Activated T-helper 17 cell treated with anti-CD3 and anti-CD28 coated beads, Interleukin-2, amount 50 U/mL, for 72 hours (primary cell): Measurements from ENCODE around the gene NCDN. TPM values are rescaled to one million over a fixed set of nuclear protein-coding genes. Genes with fewer than 3 reads are reported as not detected.

Source experiments
- ATAC-seq: fragments of 150-1000 bp; cut with Tn5 transposase; replicated peaks from 2 replicates; pipeline ENCODE4 v1.10.0; 2021; ENCODE audit warnings: mild to moderate bottlenecking, moderate library complexity
- H3K27ac Mint-ChIP-seq: one replicate; pipeline ENCODE4 v1.8.0; 2022; ENCODE audit warnings: mixed read lengths
- H3K27me3 Mint-ChIP-seq: one replicate; pipeline ENCODE4 v1.8.0; 2022; ENCODE audit warnings: mixed read lengths
- H3K36me3 Mint-ChIP-seq: one replicate; pipeline ENCODE4 v1.8.0; 2022; ENCODE audit warnings: low read depth, mild to moderate bottlenecking, mixed read lengths
- H3K4me1 Mint-ChIP-seq: one replicate; pipeline ENCODE4 v1.8.0; 2022; ENCODE audit warnings: mixed read lengths
- H3K4me3 Mint-ChIP-seq: one replicate; pipeline ENCODE4 v1.8.0; 2022; ENCODE audit warnings: mild to moderate bottlenecking, mixed read lengths
- H3K9me3 Mint-ChIP-seq: one replicate; pipeline ENCODE4 v1.8.0; 2022; ENCODE audit warnings: mixed read lengths
- total RNA-seq, 2 donors: library from RNA; stranded (reverse); gene quantifications; one replicate each; pipeline ENCODE4 v1.2.3, GENCODE V29; 2022

NCDN gene
- total RNA-seq, result 10 to 100 TPM; 37.1 to 42.4 TPM

DNA sequence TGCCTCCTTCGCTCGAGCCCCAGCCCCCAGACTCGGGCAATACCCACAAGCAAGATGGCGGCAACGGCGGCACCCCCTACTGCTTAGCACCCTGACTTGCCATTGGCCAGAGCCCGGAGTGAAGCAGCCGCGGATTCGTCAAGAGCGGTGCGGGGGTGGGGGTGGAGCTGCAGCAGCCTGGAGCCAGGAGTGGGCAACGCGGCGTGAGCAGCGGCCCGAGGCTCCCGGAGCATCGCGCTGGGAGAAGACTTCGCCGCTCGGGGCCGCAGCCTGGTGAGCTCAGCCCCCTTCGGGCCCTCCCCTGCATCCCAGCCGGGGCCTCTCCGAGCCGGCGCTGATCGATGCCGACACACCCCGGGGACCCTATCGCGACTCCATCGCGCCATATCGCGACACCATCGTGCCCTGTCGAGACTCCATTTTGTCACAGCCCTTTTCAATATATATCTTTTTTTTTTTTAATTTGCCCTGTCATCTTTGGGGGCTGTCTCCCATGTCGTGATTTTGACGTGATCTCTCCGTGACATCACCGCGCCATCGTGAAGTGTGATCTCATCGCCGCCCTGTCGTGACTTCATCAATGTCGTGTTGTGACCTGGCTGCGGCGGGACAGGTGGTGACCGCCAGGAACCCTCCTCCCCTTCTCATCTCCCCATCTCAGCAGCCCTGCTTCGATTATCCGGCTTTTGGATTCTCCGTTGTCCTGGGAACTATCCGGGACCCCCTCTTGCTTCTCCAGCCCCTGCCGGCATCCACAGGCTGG is at the start of gene NCDN:
NCDN (plus strand) TSS at position 189 of the 763 bp plus-strand sequence; CDS start at position 581, 392 bp downstream.
- Mint-ChIP-seq H3K27me3 (no peaks in the 10 kb centered on the region), H3K4me1 (peaks cover 41% of the 10 kb centered on the region), H3K27ac (peak within 1 kb of the TSS; percentile 100), H3K36me3 (peaks cover 66% of the 10 kb centered on the region), H3K4me3 (peak within 1 kb of the TSS; percentile 99), H3K9me3 (no peaks in the 10 kb centered on the region)
- ATAC-seq, result peak; percentile 90

- Mint-ChIP-seq H3K27ac (peak overlapping the region; percentile 91), H3K4me1 (peaks cover 49% of the 10 kb centered on the region), H3K4me3 (peak overlapping the region; percentile 75), H3K9me3 (no peaks in the 10 kb centered on the region), H3K36me3 (peaks cover 30% of the 10 kb centered on the region), H3K27me3 (no peaks in the 10 kb centered on the region)
- no peak for ATAC-seq
Observed at GRCh38 chr1:35507947-35508346, 49.7 kb upstream of the NCDN start.

GRCh38 chr1:35509558-35509957 is 48.0 kb upstream of the NCDN start:
- Mint-ChIP-seq H3K36me3 (peaks cover 28% of the 10 kb centered on the region), H3K4me3 (no peak overlapping the region), H3K9me3 (no peaks in the 10 kb centered on the region), H3K27ac (no peak overlapping the region), H3K27me3 (no peaks in the 10 kb centered on the region), H3K4me1 (peaks cover 49% of the 10 kb centered on the region)
- no peak for ATAC-seq

- no peaks in the 10 kb centered on the region for H3K27me3 Mint-ChIP-seq
- peaks cover 5% of the 10 kb centered on the region for H3K9me3 Mint-ChIP-seq
- ATAC-seq, result no peak
- H3K27ac Mint-ChIP-seq, result no peak overlapping the region
- peaks cover 38% of the 10 kb centered on the region for H3K4me1 Mint-ChIP-seq
- H3K4me3 Mint-ChIP-seq, result no peak overlapping the region
- peaks cover 20% of the 10 kb centered on the region for H3K36me3 Mint-ChIP-seq
Observed at GRCh38 chr1:35511305-35511704, 46.3 kb upstream of the NCDN start.

DNA sequence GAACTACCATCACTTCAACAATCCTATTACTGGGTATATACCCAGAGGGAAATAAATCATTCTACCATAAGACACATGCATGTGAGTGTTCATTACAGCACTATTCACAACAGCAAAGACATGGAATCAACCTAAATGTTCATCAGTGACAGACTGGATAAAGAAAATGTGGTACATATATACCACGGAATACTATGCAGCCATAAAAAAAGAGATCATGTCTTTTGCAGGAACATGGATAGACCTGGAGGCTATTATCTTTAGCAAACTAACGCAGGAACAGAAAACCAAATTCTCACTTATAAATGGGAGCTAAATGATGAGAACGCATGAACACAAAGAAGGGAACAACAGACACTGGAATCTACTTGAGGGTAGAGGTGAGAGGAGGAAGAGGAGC is 39.4 kb upstream of the NCDN start:
- no peaks in the 10 kb centered on the region for H3K27me3 Mint-ChIP-seq
- no peak overlapping the region for H3K4me3 Mint-ChIP-seq

GRCh38 chr1:35519432-35519831 is 38.2 kb upstream of the NCDN start:
- peaks cover 14% of the 10 kb centered on the region for H3K36me3 Mint-ChIP-seq
- peak overlapping the region; percentile 55 for H3K27ac Mint-ChIP-seq
- H3K4me1 Mint-ChIP-seq, result peaks cover 26% of the 10 kb centered on the region

More for the DNA sequence above, 39.4 kb upstream of the NCDN start:
- Mint-ChIP-seq H3K27ac (no peak overlapping the region), H3K4me1 (peaks cover 24% of the 10 kb centered on the region), H3K36me3 (peaks cover 14% of the 10 kb centered on the region), H3K9me3 (peaks cover 17% of the 10 kb centered on the region)
- no peak for ATAC-seq

DNA sequence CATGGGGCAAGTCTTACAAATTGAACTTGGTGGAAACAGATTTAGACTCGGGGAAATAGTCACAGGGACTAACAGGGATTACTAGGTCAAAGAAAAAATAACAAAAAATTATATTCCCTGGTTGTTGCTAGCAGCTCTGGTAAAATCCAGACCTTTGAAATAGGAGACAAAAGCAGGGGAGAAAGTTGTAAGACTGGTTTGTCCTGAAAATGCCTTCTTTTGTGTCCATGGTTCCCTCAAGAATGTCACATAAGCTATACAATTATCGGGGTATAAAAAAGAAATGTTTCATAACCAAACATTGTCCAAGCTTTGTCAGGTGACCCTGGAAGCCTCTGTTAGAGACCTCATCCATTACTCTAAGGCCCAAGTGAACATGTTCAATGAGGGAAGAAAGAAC is 33.5 kb upstream of the NCDN start:
- H3K4me1 Mint-ChIP-seq, result peaks cover 20% of the 10 kb centered on the region
- no peak overlapping the region for H3K4me3 Mint-ChIP-seq
- peaks cover 10% of the 10 kb centered on the region for H3K9me3 Mint-ChIP-seq
- H3K27me3 Mint-ChIP-seq, result no peaks in the 10 kb centered on the region
- H3K27ac Mint-ChIP-seq, result no peak overlapping the region
- no peak for ATAC-seq
- H3K36me3 Mint-ChIP-seq, result peaks cover 3% of the 10 kb centered on the region

More at GRCh38 chr1:35519432-35519831, 38.2 kb upstream of the NCDN start:
- Mint-ChIP-seq H3K4me3 (no peak overlapping the region), H3K9me3 (peaks cover 20% of the 10 kb centered on the region), H3K27me3 (no peaks in the 10 kb centered on the region)
- ATAC-seq, result no peak

- H3K9me3 Mint-ChIP-seq, result peaks cover 9% of the 10 kb centered on the region
- peaks cover 25% of the 10 kb centered on the region for H3K4me1 Mint-ChIP-seq
- ATAC-seq, result no peak
- H3K4me3 Mint-ChIP-seq, result no peak overlapping the region
- peaks cover 52% of the 10 kb centered on the region for H3K36me3 Mint-ChIP-seq
- no peaks in the 10 kb centered on the region for H3K27me3 Mint-ChIP-seq
- peak overlapping the region; percentile 4 for H3K27ac Mint-ChIP-seq
Observed at GRCh38 chr1:35530168-35530567, 27.4 kb upstream of the NCDN start.

DNA sequence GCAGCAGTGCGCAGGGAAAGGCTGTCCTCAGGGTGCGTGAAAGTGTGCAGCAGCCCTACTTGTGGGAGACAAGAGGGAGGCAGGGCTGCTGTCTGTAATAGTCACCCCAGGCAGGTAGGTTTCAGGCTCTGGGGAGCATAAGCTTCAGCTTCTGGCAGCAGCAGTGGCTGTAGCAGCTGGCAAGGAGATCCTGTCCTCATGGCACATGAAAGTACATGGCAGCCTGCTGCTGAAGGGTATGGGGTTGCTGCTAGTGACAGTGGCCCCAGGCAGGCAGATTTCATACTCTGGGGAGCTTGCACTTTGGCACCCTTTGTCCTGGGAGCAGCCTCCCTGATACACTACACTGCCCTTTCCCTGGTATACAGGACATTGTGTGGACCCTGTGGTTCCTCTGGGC is 26.7 kb upstream of the NCDN start:
- Mint-ChIP-seq H3K9me3 (peaks cover 9% of the 10 kb centered on the region), H3K4me1 (peaks cover 33% of the 10 kb centered on the region), H3K27ac (no peak overlapping the region), H3K36me3 (peaks cover 60% of the 10 kb centered on the region), H3K27me3 (no peaks in the 10 kb centered on the region), H3K4me3 (no peak overlapping the region)
- ATAC-seq, result no peak

GRCh38 chr1:35531368-35531767 is 26.2 kb upstream of the NCDN start:
- Mint-ChIP-seq H3K36me3 (peaks cover 61% of the 10 kb centered on the region), H3K27me3 (no peaks in the 10 kb centered on the region), H3K4me3 (no peak overlapping the region), H3K9me3 (peaks cover 9% of the 10 kb centered on the region), H3K4me1 (peaks cover 36% of the 10 kb centered on the region), H3K27ac (no peak overlapping the region)
- no peak for ATAC-seq

DNA sequence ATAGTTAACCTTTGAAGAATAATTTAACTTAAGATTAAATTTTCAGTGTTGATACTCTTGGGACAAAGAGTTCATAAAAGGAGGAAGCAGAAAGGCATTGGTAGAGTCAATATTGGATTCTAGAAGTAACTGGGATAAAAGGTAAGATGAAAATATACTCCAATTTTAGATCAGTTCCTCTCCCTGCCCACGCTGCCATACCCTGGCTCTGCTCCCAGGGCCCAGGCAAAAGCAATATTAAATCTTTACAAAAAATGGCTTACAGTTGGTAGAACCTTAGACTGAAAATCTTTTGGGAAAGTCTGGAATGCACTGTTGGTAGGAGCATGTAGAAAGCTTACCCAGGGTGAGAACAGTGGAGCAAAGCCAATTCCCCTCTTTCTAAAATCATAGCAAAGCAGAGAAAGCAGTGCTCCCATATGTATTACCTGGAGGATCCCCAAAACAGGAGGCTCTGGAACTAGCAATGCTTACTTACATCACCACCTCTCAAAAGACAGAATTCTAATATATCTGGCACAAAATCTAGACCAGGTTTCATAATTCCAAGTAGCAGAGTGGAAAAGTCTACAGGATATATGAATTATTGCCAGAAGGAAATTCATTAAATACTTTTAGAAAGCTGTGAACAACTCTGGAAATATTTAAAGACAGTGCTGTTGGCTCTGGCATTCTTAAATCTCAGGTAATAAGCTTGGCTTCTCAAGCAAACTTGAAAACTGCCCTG is 24.9 kb upstream of the NCDN start:
- Mint-ChIP-seq H3K36me3 (peaks cover 69% of the 10 kb centered on the region), H3K4me1 (peaks cover 38% of the 10 kb centered on the region), H3K27ac (no peak overlapping the region), H3K27me3 (no peaks in the 10 kb centered on the region), H3K4me3 (no peak overlapping the region), H3K9me3 (peaks cover 7% of the 10 kb centered on the region)
- ATAC-seq, result no peak

GRCh38 chr1:35533586-35533985 is 24.0 kb upstream of the NCDN start:
- H3K27me3 Mint-ChIP-seq, result no peaks in the 10 kb centered on the region
- ATAC-seq, result no peak
- H3K4me1 Mint-ChIP-seq, result peaks cover 42% of the 10 kb centered on the region
- peaks cover 5% of the 10 kb centered on the region for H3K9me3 Mint-ChIP-seq
- H3K27ac Mint-ChIP-seq, result no peak overlapping the region
- peaks cover 69% of the 10 kb centered on the region for H3K36me3 Mint-ChIP-seq
- H3K4me3 Mint-ChIP-seq, result no peak overlapping the region

DNA sequence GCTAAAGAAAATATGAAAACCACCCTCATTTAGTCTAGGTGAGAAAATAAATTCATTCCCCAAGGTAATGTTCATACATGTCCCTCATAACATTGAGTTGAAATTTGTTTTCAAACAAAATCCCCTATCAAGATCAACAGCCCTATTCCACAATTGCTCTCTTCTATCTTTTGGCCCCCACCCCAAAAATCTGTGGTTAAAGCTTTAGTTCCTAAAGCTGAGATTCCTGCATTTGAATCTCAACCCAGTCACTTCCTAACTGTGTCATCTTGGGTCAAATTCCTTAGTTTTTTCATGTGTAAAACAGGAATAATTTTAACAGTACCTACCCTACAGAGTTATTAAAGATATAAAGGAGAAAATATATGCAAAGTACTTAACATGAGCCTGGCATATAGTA is 22.4 kb upstream of the NCDN start:
- Mint-ChIP-seq H3K27me3 (no peaks in the 10 kb centered on the region), H3K4me3 (no peak overlapping the region), H3K27ac (no peak overlapping the region), H3K4me1 (peaks cover 52% of the 10 kb centered on the region), H3K9me3 (no peaks in the 10 kb centered on the region), H3K36me3 (peaks cover 61% of the 10 kb centered on the region)
- ATAC-seq, result no peak

- peak; percentile 66 for ATAC-seq
- Mint-ChIP-seq H3K36me3 (peaks cover 52% of the 10 kb centered on the region), H3K4me1 (peaks cover 48% of the 10 kb centered on the region), H3K4me3 (peak overlapping the region; percentile 77), H3K27me3 (no peaks in the 10 kb centered on the region), H3K9me3 (no peaks in the 10 kb centered on the region), H3K27ac (peak overlapping the region; percentile 15)
Observed at GRCh38 chr1:35536556-35537162, 20.9 kb upstream of the NCDN start.
